SH-SY5Y (cell line): Measurements from ENCODE around the gene LPIN3.

ENCODE experiments used
- GATA2 ChIP-seq: IDR thresholded peaks from 2 replicates; pipeline ENCODE4 v1.6.1; 2011; ENCODE audit warnings: mild to moderate bottlenecking, low read depth, low read length
- GATA3 ChIP-seq: IDR thresholded peaks from 2 replicates; pipeline ENCODE4 v1.6.1; 2011; ENCODE audit warnings: low read depth, mild to moderate bottlenecking, low read length, moderate library complexity

- TF ChIP-seq GATA2 (no peak), GATA3 (no peak)
Measured at GRCh38 chr20:41350408-41350962, 9.9 kb downstream of the LPIN3 start.
